Upper lobe of right lung (tissue), 1 donor: ENCODE data around the gene KAT6B. TPM values are rescaled to one million over a fixed set of nuclear protein-coding genes. Genes with fewer than 3 reads are reported as not detected.
A peak's percentile ranks its signal among the peaks of the same experiment; 100 is the strongest.

Source experiments
- ATAC-seq: fragments of 200-7000 bp; cut with Tn5 transposase; one replicate; pipeline ENCODE4 v1.9.1; 2020; ENCODE audit warnings: mild to moderate bottlenecking, moderate library complexity
- DNase-seq: peaks from one replicate; pipeline ENCODE4 v3.0.0-alpha.2; 2020
- H3K27ac ChIP-seq: fragments of 200-600 bp; one replicate; pipeline ENCODE4 v1.8.0; 2022
- H3K27me3 ChIP-seq: fragments of 200-600 bp; one replicate; pipeline ENCODE4 v1.8.0; 2022; ENCODE audit warnings: mild to moderate bottlenecking
- H3K36me3 ChIP-seq: fragments of 200-600 bp; one replicate; pipeline ENCODE4 v1.8.0; 2022
- H3K4me1 ChIP-seq: fragments of 200-600 bp; one replicate; pipeline ENCODE4 v1.8.0; 2022
- H3K4me3 ChIP-seq: fragments of 200-600 bp; one replicate; pipeline ENCODE4 v1.8.0; 2022; ENCODE audit warnings: mild to moderate bottlenecking
- H3K9me3 ChIP-seq: fragments of 200-600 bp; one replicate; pipeline ENCODE4 v1.8.0; 2022
- intact Hi-C: fragments of 100-400 bp; cut with DNase I; formaldehyde crosslinking; loops from one replicate; pipeline ENCODE4 v1.11.0; 2022
- total RNA-seq: library from RNA; stranded (reverse); fragmentation: NEBNext Ultra II Directional; extraction: Animal tissue kit (Norgen Biotek cat#: 25700); gene quantifications from one replicate; pipeline ENCODE4 v1.2.1, GENCODE V29; 2021
- TF ChIP-seq, protein P1 (sequence below): fragments of 200-600 bp; IDR thresholded peaks from one replicate; pipeline ENCODE4 v1.8.0; 2022; ENCODE audit warnings: antibody characterized with exemption
- donor health status: DM: no; HTN: yes; CAD: no; lungs with severe emphysema.

KAT6B gene
- total RNA-seq, 1 donor from 2014 or later = 45.4 TPM

- no peaks in the 10 kb centered on the region for H3K27me3 ChIP-seq
Measured at GRCh38 chr10:75070476-75070875, 244.1 kb downstream of the KAT6B start.

GRCh38 chr10:75070961-75071428 lies 244.6 kb downstream of the KAT6B start:
- ATAC-seq = peak; percentile 36
- intact Hi-C loops = no loop called here
- no peak for DNase-seq
- no peaks in the 10 kb centered on the region for H3K27me3 ChIP-seq
- no peaks in the 10 kb centered on the region for H3K9me3 ChIP-seq
- no peaks in the 10 kb centered on the region for H3K36me3 ChIP-seq
- no peaks in the 10 kb centered on the region for H3K4me1 ChIP-seq
- H3K4me3 ChIP-seq = no peak overlapping the region
- TF ChIP-seq, protein P1, sequence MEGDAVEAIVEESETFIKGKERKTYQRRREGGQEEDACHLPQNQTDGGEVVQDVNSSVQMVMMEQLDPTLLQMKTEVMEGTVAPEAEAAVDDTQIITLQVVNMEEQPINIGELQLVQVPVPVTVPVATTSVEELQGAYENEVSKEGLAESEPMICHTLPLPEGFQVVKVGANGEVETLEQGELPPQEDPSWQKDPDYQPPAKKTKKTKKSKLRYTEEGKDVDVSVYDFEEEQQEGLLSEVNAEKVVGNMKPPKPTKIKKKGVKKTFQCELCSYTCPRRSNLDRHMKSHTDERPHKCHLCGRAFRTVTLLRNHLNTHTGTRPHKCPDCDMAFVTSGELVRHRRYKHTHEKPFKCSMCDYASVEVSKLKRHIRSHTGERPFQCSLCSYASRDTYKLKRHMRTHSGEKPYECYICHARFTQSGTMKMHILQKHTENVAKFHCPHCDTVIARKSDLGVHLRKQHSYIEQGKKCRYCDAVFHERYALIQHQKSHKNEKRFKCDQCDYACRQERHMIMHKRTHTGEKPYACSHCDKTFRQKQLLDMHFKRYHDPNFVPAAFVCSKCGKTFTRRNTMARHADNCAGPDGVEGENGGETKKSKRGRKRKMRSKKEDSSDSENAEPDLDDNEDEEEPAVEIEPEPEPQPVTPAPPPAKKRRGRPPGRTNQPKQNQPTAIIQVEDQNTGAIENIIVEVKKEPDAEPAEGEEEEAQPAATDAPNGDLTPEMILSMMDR = no peak
- H3K27ac ChIP-seq = no peak overlapping the region

More at GRCh38 chr10:75070476-75070875, 244.1 kb downstream of the KAT6B start:
- DNase-seq = no peak
- no peaks in the 10 kb centered on the region for H3K9me3 ChIP-seq
- TF ChIP-seq, protein P1 = no peak
- no peak overlapping the region for H3K27ac ChIP-seq
- H3K4me1 ChIP-seq = no peaks in the 10 kb centered on the region
- intact Hi-C loops = no loop called here
- no peak overlapping the region for H3K4me3 ChIP-seq
- ATAC-seq = peak; percentile 75
- H3K36me3 ChIP-seq = no peaks in the 10 kb centered on the region

GRCh38 chr10:75071756-75072155 lies 245.4 kb downstream of the KAT6B start:
- Histone ChIP-seq H3K27me3 (no peaks in the 10 kb centered on the region), H3K4me1 (no peaks in the 10 kb centered on the region), H3K27ac (no peak overlapping the region), H3K4me3 (no peak overlapping the region), H3K36me3 (no peaks in the 10 kb centered on the region), H3K9me3 (no peaks in the 10 kb centered on the region)
- intact Hi-C loops = no loop called here
- DNase-seq (no peak), ATAC-seq (no peak)
- TF ChIP-seq, protein P1 = no peak

DNA sequence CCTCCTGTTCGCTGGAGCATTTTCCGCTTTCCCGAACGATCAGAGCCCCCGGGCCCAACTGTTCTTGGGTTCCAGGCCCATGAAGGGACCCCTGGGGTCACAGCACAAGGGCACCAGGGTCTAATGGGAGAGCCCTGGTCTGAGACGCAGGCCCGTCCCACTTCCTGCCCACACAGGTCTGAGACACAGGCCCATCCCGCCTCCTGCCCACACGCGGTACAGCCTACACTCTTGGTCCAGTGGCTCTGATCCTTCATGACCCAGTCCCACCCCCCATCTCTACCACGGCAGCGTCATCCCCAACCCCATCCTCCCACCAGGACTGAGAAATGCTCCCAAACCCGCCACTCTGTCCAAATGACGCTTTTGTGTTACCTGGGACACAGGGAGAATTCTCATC lies 246.3 kb downstream of the KAT6B start:
- H3K36me3 ChIP-seq = no peaks in the 10 kb centered on the region
- ATAC-seq (no peak), DNase-seq (no peak)
- no peaks in the 10 kb centered on the region for H3K9me3 ChIP-seq
- H3K4me3 ChIP-seq = no peak overlapping the region
- intact Hi-C loops = no loop called here
- no peaks in the 10 kb centered on the region for H3K4me1 ChIP-seq
- H3K27me3 ChIP-seq = no peaks in the 10 kb centered on the region
- no peak overlapping the region for H3K27ac ChIP-seq
- TF ChIP-seq, protein P1 = no peak

DNA sequence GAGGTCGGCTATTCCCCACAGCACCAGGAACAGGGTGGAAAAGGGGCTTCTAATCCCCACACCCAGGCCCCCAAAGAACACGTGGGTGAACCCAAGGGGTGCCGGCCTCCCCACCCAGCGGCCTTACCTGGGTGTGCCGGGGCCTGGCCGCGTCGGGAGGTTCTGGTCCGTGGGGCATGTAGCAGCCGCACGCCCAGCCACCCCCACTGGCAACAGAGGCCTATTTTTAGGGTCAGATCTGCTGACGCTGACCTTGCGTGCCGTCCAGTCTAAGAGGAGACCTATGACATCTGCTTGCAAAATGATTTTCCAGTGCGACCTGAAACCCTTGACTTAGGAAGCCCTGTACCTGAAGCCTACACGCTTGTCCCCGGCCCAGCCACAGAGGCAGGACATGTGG lies 247.0 kb downstream of the KAT6B start:
- Histone ChIP-seq H3K27me3 (no peaks in the 10 kb centered on the region), H3K4me1 (no peaks in the 10 kb centered on the region), H3K9me3 (no peaks in the 10 kb centered on the region), H3K36me3 (no peaks in the 10 kb centered on the region), H3K27ac (no peak overlapping the region), H3K4me3 (no peak overlapping the region)
- ATAC-seq (no peak), DNase-seq (no peak)
- intact Hi-C loops = no loop called here
- TF ChIP-seq, protein P1 = no peak
